Gastrocnemius medialis (tissue), 4 donors: Measurements from ENCODE around the gene TYW1.
"Not testable (repeated sequence)": the region's sequence is repeated elsewhere in the genome, so short reads cannot be mapped to it uniquely, and the experiment has no call there.

Source experiments
- POLR2A ChIP-seq, 2 donors: fragments of 450-650 bp; IDR thresholded peaks; one replicate each; pipeline ENCODE4 v1.6.1; 2017; ENCODE audit warnings: antibody characterized with exemption in 2 of 2, mild to moderate bottlenecking in 2 of 2, moderate library complexity in 2 of 2
- TF ChIP-seq, protein P1 (sequence below), 5 experiments: fragments of 450-650 bp in 3 of 5; fragments of 200-600 bp in 2 of 5; sonication (generic) in 2 of 5; IDR thresholded peaks in 4 of 5; conservative IDR thresholded peaks in 1 of 5; 1 replicate in 4 of 5; 2 replicates in 1 of 5; pipeline ENCODE4 v1.5.1; 2016 to 2019; ENCODE audit warnings: antibody characterized with exemption in 5 of 5, mild to moderate bottlenecking in 3 of 5, moderate library complexity in 3 of 5

DNA sequence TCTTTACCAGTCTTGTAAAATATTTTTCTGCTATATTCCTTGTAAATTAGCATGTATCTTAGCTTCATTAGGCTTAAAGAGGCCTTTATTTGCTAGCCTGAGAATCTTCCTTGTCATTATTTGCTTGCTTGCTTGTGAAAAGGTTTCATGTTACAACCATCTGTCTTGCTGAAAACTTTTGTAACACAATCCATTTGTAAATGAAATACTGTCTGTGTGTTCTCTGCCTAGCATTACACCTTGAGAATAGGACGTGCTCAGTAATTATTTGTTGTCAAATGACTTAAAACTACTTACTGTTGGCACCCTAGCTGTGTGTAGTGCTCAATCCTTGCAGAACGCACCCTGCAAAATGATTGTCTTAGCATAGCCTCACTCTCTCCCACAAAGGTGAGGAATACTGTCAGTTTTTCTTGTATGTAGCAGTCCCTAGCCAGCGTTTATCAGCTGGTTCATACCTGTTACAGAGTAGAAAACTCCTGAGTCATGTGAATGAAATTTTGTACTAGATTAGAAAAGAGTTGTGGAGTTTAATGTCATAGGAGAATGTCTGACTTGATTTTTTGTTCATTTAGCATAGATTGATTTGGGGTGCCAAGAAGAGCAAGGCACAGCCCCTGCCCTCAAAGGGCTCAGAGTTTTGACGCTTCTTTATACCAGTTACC, 193.3 kb downstream of the TYW1 start:
- not testable (repeated sequence) for TF ChIP-seq POLR2A (IDR thresholded peaks at IDR 0.05)
- TF ChIP-seq, protein P1, sequence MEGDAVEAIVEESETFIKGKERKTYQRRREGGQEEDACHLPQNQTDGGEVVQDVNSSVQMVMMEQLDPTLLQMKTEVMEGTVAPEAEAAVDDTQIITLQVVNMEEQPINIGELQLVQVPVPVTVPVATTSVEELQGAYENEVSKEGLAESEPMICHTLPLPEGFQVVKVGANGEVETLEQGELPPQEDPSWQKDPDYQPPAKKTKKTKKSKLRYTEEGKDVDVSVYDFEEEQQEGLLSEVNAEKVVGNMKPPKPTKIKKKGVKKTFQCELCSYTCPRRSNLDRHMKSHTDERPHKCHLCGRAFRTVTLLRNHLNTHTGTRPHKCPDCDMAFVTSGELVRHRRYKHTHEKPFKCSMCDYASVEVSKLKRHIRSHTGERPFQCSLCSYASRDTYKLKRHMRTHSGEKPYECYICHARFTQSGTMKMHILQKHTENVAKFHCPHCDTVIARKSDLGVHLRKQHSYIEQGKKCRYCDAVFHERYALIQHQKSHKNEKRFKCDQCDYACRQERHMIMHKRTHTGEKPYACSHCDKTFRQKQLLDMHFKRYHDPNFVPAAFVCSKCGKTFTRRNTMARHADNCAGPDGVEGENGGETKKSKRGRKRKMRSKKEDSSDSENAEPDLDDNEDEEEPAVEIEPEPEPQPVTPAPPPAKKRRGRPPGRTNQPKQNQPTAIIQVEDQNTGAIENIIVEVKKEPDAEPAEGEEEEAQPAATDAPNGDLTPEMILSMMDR (IDR thresholded peaks at IDR 0.05 in 4 of 5, conservative IDR thresholded peaks at IDR 0.05 in 1 of 5), result not testable (repeated sequence)
